HFF-Myc (cell line): Measurements from ENCODE around the gene SYT1.

ENCODE experiments used
- DNase-seq: peaks from one replicate; pipeline ENCODE4 v3.0.0-alpha.2; 2011; ENCODE audit warnings: low read depth; ENCODE audit errors: extremely low read depth
- H3K4me3 ChIP-seq: replicated peaks from 2 replicates; pipeline ENCODE4 v1.5.1; 2011; ENCODE audit warnings: low read depth, mild to moderate bottlenecking, control low read depth, low read length
- TF ChIP-seq, protein P1 (sequence below): IDR thresholded peaks from 2 replicates; pipeline ENCODE4 v1.5.1; 2012; ENCODE audit warnings: mild to moderate bottlenecking, low read depth, low read length, control low read depth; ENCODE audit errors: missing control alignments

The SYT1 gene

DNA sequence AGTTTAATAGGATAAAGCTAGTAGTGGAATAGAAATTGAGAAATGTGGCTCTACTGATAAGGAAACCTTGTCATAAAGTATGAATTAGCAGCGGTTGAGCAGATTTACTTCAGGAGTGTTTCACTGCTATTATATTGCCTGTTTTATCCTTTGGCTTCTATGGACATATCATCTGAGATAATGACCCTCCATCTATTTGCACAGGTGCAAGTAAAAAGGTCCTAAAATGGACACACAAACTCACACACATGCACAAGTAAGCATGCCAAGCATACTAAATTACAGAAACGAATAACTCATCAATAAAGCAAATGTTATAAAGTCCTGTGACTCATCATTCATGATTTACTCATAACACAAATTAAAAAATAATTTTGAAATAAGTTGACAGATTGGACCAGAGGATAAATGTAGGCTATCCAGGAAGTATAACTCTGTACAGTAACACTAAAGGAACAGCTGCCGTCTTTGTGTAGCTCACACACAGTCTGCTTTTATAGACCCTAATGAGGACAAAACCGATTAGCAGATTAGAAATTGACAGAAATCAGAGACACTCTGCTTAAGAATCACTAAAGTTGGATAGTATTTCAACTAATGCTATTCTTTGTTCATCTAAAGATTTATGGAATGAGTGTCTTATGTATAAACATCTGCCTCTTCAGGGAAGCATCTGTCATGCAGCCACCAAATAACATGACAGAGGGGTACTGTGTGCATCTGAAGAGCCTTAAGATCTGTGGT is 73.9 kb downstream of the SYT1 start:
- no peak overlapping the region for H3K4me3 ChIP-seq
- TF ChIP-seq, protein P1, sequence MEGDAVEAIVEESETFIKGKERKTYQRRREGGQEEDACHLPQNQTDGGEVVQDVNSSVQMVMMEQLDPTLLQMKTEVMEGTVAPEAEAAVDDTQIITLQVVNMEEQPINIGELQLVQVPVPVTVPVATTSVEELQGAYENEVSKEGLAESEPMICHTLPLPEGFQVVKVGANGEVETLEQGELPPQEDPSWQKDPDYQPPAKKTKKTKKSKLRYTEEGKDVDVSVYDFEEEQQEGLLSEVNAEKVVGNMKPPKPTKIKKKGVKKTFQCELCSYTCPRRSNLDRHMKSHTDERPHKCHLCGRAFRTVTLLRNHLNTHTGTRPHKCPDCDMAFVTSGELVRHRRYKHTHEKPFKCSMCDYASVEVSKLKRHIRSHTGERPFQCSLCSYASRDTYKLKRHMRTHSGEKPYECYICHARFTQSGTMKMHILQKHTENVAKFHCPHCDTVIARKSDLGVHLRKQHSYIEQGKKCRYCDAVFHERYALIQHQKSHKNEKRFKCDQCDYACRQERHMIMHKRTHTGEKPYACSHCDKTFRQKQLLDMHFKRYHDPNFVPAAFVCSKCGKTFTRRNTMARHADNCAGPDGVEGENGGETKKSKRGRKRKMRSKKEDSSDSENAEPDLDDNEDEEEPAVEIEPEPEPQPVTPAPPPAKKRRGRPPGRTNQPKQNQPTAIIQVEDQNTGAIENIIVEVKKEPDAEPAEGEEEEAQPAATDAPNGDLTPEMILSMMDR, result no peak
- DNase-seq, result no peak

- DNase-seq, result no peak
- TF ChIP-seq, protein P1, result no peak
- H3K4me3 ChIP-seq, result no peak overlapping the region
Measured at GRCh38 chr12:78949532-78949931, 85.0 kb downstream of the SYT1 start.

- no peak for DNase-seq
- H3K4me3 ChIP-seq, result no peak overlapping the region
- TF ChIP-seq, protein P1, result no peak
Measured at GRCh38 chr12:78951803-78952551, 87.4 kb downstream of the SYT1 start.

GRCh38 chr12:78952552-78952929 is 88.0 kb downstream of the SYT1 start:
- no peak overlapping the region for H3K4me3 ChIP-seq
- TF ChIP-seq, protein P1, result no peak
- no peak for DNase-seq

DNA sequence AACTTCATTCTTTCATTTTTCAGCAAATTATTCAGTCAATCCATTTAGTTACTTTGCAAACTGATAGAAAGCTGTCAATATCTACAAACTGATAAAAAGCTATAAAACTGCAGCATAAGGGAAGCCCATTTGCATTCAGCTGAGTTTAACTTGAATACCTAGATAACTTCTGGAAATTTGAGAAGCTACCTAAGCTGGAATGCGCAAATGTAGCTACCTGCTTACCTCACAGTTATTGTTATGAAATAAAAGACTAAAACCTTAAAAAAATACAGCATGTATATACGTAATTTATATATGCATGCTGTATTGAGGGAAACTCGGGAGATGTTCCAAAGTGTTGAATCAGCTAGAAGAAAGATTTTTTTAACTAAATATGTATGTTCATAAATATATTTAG is 94.4 kb downstream of the SYT1 start:
- DNase-seq, result no peak
- H3K4me3 ChIP-seq, result no peak overlapping the region
- TF ChIP-seq, protein P1, result no peak

- no peak overlapping the region for H3K4me3 ChIP-seq
- TF ChIP-seq, protein P1, result no peak
- no peak for DNase-seq
Measured at GRCh38 chr12:78959556-78959955, 95.0 kb downstream of the SYT1 start.

GRCh38 chr12:78961171-78961570 is 96.6 kb downstream of the SYT1 start:
- DNase-seq, result no peak
- no peak overlapping the region for H3K4me3 ChIP-seq
- TF ChIP-seq, protein P1, result no peak
